SIG-M5 treated with dmso at 0.1 percent for 504 hours (cell line): ENCODE measurements around the gene CHORDC1.
"Not testable (repeated sequence)": the region's sequence is repeated elsewhere in the genome, so short reads cannot be mapped to it uniquely, and the experiment has no call there.

ENCODE experiments used
- DNase-seq: peaks from one replicate; lab custom pipeline; 2025; ENCODE audit not compliant: unreplicated experiment; lab: John Stamatoyannopoulos, UW

CHORDC1 gene

DNA sequence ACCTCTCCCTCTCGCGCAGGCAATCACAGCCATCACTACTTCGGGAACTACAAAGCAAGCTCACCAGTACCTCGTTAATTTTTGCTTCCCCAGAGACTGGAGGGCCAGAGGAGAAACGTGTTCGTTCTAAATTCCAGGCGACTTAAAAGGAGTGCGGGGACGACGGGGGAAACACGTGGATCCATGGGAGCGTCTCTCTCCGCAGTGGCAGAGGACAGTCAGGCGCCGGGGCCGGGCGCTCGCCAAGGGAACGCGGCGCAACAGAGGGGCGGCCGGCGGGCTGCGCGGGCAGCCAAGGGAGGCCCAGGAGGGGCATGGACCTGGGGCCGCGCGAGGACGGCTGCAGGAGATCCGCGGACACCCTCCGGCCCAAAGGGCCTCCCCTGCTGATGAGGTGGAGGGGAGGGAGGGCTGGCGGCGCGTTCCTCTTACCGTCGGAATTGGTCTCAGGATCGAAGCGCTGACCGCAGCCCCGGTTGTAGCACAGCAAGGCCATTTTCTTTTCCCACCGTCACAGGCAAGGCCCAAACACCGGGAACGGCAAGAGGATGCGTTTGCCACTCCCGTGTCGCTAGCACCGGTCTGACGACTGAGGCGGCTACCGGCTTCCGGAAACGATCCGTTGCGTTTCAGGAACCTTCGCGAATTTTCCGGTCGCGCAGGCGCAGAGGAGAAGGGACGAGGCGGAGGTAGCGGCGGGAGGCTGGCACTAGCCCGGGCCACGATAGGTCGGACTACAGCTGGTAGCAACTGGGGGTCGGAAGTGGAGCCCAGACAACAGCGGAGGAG, at the start of gene CHORDC1:
CHORDC1 (minus strand) TSS at position 591 of the 789 bp plus-strand sequence; CDS start at position 496, 95 bp downstream.
- DNase-seq: peak; percentile 78

DNA sequence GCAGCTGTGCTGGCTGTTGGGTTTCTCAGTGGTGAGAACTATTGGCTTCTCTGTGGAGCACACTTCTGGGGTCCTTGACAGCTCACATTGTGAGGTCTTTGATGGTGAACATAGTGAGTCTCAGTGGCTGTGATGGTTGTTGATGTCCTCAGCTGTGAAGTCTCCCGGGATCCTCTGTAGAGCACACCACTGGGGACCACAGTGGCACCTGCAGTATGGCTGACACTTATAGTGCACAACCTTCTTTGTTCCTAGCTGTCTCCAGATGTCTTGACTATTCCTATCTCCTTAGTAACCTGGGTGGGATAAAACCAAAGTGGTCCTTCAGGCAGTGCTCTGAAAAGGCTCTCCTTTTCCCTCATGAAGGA, 34.3 kb upstream of the CHORDC1 start:
- no peak for DNase-seq

DNA sequence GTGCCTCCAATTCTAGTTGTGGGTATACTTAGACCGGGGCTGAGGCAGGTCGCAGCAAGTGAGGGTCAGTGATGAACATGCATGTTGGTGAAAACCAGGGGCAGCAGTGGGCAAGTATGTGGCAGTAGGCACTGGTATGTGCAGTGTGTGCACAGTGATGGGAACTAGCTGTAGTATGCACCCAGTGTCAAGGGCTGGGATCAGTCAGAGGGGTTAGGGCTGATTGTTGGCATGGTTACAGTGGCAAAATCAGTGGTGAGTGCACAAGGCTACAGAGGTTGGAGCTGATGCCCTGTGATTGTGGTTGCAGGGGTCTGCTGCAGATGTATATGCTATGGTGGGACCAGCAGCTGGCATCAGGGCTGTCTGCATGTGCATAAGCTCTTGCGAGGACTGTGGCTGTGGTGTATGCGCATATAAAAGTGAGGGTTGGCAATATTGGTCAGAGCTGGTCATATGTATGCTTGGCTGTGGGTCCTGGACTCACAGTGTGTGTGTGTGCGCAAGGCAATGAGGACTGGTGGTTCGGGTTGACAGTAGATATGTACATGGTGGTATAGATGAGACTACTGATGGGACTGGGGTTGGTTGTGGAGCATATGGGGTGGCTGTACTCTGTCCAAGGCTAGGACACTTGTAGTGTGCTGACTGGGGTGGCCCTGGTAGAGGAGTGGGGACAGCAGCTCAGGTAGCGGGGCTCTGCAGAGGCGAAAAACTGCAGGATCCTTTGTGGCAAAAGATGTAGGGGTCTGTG, 33.7 kb upstream of the CHORDC1 start:
- DNase-seq: no peak

DNA sequence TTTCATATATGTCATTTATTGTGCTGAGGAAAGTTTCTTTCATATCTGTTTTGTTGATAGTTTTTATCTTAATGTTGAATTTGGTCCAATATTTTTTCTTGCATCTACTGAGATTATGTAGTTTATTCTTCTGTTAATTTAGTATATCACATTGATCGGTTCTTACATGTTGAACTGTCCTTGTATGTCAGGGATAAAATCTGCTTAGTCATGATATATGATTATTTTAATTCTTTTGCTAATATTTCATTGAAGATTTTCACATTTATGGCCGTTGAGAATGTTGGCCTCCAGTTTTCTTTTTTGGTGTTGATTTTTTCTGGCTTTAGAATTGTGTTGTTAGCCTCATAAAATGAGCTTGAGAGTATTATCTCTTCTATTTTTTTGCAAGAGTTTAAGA, 31.2 kb upstream of the CHORDC1 start:
- DNase-seq: no peak

GRCh38 chr11:90252053-90252452, 29.2 kb upstream of the CHORDC1 start:
- no peak for DNase-seq

DNA sequence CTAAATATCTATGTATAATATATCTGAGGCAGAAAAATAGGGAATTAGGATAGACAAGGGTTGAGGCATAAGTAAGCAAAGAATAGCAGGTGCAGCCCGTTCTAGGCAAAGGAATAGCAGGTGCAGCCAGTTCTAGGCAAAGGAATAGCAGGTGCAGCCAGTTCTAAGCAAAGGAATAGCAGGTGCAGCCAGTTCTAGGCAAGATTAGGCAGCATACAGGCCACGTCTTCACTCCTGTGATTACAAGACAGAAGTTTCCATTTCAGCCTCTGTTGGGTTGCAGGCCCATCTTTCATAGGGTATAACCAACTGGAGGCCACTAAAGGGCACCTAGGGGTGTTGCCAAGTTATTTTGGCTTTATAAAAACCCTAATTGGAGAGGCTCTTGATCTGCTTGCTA, 28.8 kb upstream of the CHORDC1 start:
- no peak for DNase-seq

DNA sequence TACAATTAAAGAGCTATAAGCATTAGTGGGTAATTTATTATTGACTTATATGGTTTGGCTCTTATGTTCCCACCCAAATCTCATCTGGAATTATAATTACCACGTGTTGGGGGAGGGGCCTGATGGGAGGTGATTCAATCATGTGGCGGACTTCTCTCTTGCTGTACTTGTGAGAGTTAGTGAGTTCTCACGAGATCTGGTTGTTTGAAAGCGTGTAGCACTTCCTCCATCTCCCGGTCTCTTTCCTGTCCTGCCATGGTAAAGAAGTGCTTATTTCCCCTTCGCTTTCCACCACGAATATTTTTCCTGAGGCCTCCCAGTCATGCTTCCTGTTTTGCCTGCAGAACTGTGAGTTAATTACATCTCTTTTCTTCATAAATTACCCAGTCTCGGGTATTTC, 28.1 kb upstream of the CHORDC1 start:
- no peak for DNase-seq

DNA sequence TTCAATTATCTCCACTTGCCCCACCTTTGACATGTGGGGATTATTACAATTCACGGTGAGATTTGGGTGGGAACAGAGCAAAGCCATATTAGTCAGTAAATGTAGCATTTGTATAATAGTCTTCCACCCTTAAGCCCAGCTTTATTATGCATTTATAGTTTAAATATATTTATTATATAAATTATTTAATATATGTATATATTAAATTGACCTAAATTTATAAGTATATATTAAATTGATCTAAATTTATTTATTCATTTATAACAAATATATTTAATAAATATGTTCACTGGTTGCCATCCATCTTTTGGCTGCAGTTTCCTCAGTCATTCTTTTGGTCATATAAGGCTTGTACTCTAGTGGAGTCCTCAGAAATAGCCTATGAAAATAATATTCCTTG, 23.6 kb upstream of the CHORDC1 start:
- no peak for DNase-seq

DNA sequence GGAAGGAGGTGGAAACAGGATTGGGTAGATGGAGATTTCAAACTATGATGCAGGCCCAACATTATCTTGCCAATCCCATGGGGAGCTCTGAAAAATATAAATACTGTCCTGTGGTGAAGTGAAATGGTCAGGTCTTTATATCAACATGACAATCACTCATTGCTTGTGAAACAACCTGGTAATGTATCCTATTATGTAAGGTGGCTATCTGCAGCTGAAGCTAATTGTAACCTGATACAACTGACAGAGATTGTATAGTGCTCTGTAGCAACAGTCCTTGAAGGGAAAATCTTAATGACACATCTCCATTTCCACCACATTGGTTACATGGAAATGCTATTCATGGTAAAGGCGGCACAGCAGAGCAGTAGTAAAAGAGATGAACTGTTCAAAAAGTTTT, 20.7 kb upstream of the CHORDC1 start:
- DNase-seq: no peak

- no peak for DNase-seq
These were observed 20.1 kb upstream of the CHORDC1 start for GRCh38 chr11:90242894-90243416.

DNA sequence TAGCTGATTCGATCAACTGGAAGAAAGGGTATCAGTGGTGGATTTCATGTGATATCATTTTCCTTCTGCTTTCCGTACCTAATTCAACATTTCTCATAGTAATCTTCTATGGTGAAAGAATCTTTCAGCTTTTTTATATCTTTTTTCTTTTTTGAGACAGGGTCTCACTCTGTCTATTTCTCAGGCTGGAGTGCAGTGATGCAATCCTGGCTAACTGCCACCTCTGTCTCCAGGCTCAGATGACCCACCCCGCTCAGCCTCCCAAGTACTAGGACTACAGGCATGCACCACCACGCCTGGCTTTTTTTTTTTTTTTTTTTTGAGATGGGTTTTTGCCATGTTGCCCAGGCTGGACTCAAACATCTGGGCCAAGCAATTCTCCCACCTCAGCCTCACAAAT, 18.6 kb upstream of the CHORDC1 start:
- DNase-seq: no peak

- DNase-seq: not testable (repeated sequence)
These were observed 17.3 kb upstream of the CHORDC1 start for GRCh38 chr11:90239967-90240636.

- DNase-seq: no peak
These were observed 14.2 kb upstream of the CHORDC1 start for GRCh38 chr11:90237004-90237403.

- DNase-seq: no peak
These were observed 12.7 kb upstream of the CHORDC1 start for GRCh38 chr11:90235526-90235925.

DNA sequence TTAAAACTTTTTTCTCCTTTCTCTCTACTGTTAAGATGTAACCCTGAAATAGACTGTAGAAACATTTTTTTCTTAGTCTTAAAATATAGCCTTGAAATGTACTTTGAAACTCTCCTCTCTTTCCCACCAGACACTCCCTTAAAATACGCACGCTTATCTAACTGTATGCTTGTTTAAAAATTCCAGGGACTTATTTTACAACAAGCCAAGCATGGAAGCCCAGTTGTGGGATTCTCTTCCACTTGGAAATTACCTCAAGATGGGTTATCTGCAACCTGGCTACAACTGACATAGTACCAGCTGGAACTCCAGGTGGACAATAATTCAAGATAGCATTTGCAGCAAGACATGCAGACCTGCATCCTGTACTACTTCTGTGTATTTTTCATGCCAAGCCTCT, 12.1 kb upstream of the CHORDC1 start:
- no peak for DNase-seq

DNA sequence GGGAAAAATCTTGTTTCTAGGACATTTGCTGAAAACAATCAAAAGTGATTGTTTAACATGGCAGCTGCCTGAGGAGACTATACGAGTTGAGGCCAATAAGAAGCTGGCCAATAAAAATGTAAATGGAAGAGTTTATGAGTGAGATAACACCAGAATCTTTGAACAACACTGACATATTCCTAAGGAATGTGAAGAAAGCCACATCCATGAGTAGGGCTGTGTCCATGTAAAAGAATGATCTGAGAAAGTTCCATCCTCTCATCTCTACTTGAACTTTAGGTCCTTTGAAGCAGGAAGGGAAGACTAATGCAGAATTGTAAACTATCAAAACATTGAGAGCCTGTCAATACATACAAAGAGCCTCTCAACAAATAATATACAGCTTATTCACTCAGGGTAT, 6.9 kb upstream of the CHORDC1 start:
- DNase-seq: no peak

- DNase-seq: no peak
These were observed 5.2 kb upstream of the CHORDC1 start for GRCh38 chr11:90228056-90228455.

GRCh38 chr11:90223248-90223585, 368 bp upstream of the CHORDC1 start:
- no peak for DNase-seq

- DNase-seq: no peak
These were observed 918 bp downstream of the CHORDC1 start for GRCh38 chr11:90221803-90222458.

DNA sequence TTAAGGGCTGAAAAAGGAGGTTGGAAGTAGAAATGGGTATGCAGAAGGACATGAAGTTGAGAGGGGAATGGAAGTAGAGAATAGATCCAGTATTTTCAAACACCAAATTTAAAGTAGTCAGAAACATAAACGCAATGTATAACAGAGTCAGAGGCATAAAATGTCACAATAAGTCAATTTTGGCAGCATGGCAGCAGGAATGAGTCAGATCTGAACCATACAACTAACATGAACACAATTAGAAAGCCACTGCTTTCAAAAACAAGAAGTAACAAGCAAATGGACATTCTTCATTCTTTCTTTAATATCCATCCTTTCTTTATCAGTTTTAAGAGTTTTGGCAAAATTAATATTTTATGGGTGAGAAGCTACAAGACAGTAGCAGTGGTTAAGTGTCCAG, 2.5 kb downstream of the CHORDC1 start:
- peak; percentile 58 for DNase-seq

- no peak for DNase-seq
These were observed 3.4 kb downstream of the CHORDC1 start for GRCh38 chr11:90219438-90219837.
